HepG2 (cell line): ENCODE measurements around the gene LTB4R2. TPM values are rescaled to one million over a fixed set of nuclear protein-coding genes. Genes with fewer than 3 reads are reported as not detected.
A peak's percentile ranks its signal among the peaks of the same experiment; 100 is the strongest.

Experiments
- ARNT ChIP-seq: fragments of 450-650 bp; IDR thresholded peaks from 2 replicates; pipeline ENCODE4 v1.6.1; 2017
- CEBPB ChIP-seq: IDR thresholded peaks from 2 replicates; pipeline ENCODE4 v1.6.1; 2011; ENCODE audit warnings: low read depth, low read length, improper control_type of control experiment, borderline replicate concordance
- FOXJ3 ChIP-seq: sonication (generic); formaldehyde crosslinking; IDR thresholded peaks from 2 replicates; pipeline ENCODE4 v1.4.0; 2020; ENCODE audit warnings: missing genetic modification reagents, mild to moderate bottlenecking, borderline replicate concordance
- GATAD1 ChIP-seq: IDR thresholded peaks from 2 replicates; pipeline ENCODE4 v1.6.1; 2016; ENCODE audit warnings: missing genetic modification reagents, missing compliant biosample characterization
- HES4 ChIP-seq: sonication (generic); formaldehyde crosslinking; IDR thresholded peaks from 2 replicates; pipeline ENCODE4 v1.9.0; 2021; ENCODE audit warnings: mild to moderate bottlenecking, missing genetic modification reagents, borderline replicate concordance
- HNRNPUL1 ChIP-seq: fragments of 200-400 bp; formaldehyde crosslinking; IDR thresholded peaks from 2 replicates; pipeline ENCODE4 v1.6.1; 2017; ENCODE audit warnings: low read depth, mild to moderate bottlenecking, low read length, moderate library complexity
- KMT2A ChIP-seq: sonication (generic); formaldehyde crosslinking; IDR thresholded peaks from 2 replicates; pipeline ENCODE4 v1.4.0; 2020; ENCODE audit warnings: missing genetic modification reagents
- NAIF1 ChIP-seq: sonication (generic); formaldehyde crosslinking; IDR thresholded peaks from 2 replicates; pipeline ENCODE4 v1.5.0; 2020; ENCODE audit warnings: mild to moderate bottlenecking, missing genetic modification reagents, borderline replicate concordance
- NFE2 ChIP-seq: sonication (generic); formaldehyde crosslinking; IDR thresholded peaks from 2 replicates; pipeline ENCODE4 v1.4.0; 2020; ENCODE audit warnings: missing genetic modification reagents
- NR2F6 ChIP-seq, 2 experiments: IDR thresholded peaks; 2 replicates each; pipeline ENCODE4 v1.6.1; 2016; ENCODE audit warnings: antibody characterized with exemption in 1 of 2, mild to moderate bottlenecking in 1 of 2
- RXRB ChIP-seq: IDR thresholded peaks from 2 replicates; pipeline ENCODE4 v1.6.1; 2016; ENCODE audit warnings: borderline replicate concordance, missing genetic modification reagents, missing compliant biosample characterization
- SIN3A ChIP-seq: IDR thresholded peaks from 2 replicates; pipeline ENCODE4 v1.6.1; 2011; ENCODE audit warnings: low read depth, mild to moderate bottlenecking, control low read depth, low read length, borderline replicate concordance
- SIN3B ChIP-seq: fragments of 150-350 bp; IDR thresholded peaks from 2 replicates; pipeline ENCODE4 v1.6.1; 2014; ENCODE audit warnings: low read length
- SRY ChIP-seq: sonication (generic); formaldehyde crosslinking; IDR thresholded peaks from 2 replicates; pipeline ENCODE4 v1.8.0; 2022; ENCODE audit warnings: mild to moderate bottlenecking, missing genetic modification reagents
- ZMAT3 ChIP-seq: sonication (generic); formaldehyde crosslinking; conservative IDR thresholded peaks from 2 replicates; pipeline ENCODE4 v1.7.0; 2021; ENCODE audit warnings: missing genetic modification reagents
- ZNF512 ChIP-seq: sonication (generic); formaldehyde crosslinking; IDR thresholded peaks from 2 replicates; pipeline ENCODE4 v1.4.0; 2020; ENCODE audit warnings: mild to moderate bottlenecking, missing genetic modification reagents
- ZNF564 ChIP-seq: sonication (generic); formaldehyde crosslinking; IDR thresholded peaks from 2 replicates; pipeline ENCODE4 v1.8.1; 2023; ENCODE audit warnings: mild to moderate bottlenecking, missing genetic modification reagents
- ZNF598 ChIP-seq: sonication (generic); formaldehyde crosslinking; IDR thresholded peaks from 2 replicates; pipeline ENCODE4 v1.5.1; 2020; ENCODE audit warnings: mild to moderate bottlenecking, missing genetic modification reagents, borderline replicate concordance
- ZSCAN12 ChIP-seq: sonication (generic); formaldehyde crosslinking; IDR thresholded peaks from 2 replicates; pipeline ENCODE4 v1.9.0; 2021; ENCODE audit warnings: mild to moderate bottlenecking, missing genetic modification reagents
- polyA plus RNA-seq, 8 experiments: library from polyadenylated mRNA; depleted of rRNA in 3 of 8; stranded (reverse) in 7 of 8; unstranded in 1 of 8; fragments of >200 nt; fragmentation: Illumina TruSeq in 4 of 8; extraction: Trizol in 4 of 8; gene quantifications; 2 replicates each; pipeline versions ENCODE4 v1.2.1 to v1.2.3, GENCODE V29; 2011 to 2016; ENCODE audit warnings: low read depth in 4 of 8, missing spikeins in 1 of 8, mixed read lengths in 1 of 8; ENCODE audit not compliant: insufficient read depth in 1 of 8
- total RNA-seq, 5 experiments: library from RNA; depleted of rRNA; stranded (reverse); fragments of >200 nt; fragmentation: Illumina TruSeq; extraction: Trizol; gene quantifications; 2 replicates each; pipeline ENCODE4 v1.2.3, GENCODE V29; 2016; ENCODE audit warnings: low read depth in 1 of 5
- TF ChIP-seq, protein P1 (sequence below): sonication (generic); formaldehyde crosslinking; IDR thresholded peaks from 2 replicates; pipeline ENCODE4 v1.4.0; 2020; ENCODE audit warnings: missing genetic modification reagents
- TF ChIP-seq, protein P2 (sequence below): IDR thresholded peaks from 2 replicates; pipeline ENCODE4 v1.4.0; 2020; ENCODE audit warnings: mild to moderate bottlenecking, missing genetic modification reagents
- TF ChIP-seq, protein P3 (sequence below): sonication (generic); formaldehyde crosslinking; IDR thresholded peaks from 2 replicates; pipeline ENCODE4 v1.4.0; 2020; ENCODE audit warnings: mild to moderate bottlenecking, missing genetic modification reagents

LTB4R2 gene
- total and polyA plus RNA-seq, 2 of the 13 experiments (the other 11 are each of a cell fraction or from before 2014, with no cell fraction given), result 3.9 to 6.9 TPM

DNA sequence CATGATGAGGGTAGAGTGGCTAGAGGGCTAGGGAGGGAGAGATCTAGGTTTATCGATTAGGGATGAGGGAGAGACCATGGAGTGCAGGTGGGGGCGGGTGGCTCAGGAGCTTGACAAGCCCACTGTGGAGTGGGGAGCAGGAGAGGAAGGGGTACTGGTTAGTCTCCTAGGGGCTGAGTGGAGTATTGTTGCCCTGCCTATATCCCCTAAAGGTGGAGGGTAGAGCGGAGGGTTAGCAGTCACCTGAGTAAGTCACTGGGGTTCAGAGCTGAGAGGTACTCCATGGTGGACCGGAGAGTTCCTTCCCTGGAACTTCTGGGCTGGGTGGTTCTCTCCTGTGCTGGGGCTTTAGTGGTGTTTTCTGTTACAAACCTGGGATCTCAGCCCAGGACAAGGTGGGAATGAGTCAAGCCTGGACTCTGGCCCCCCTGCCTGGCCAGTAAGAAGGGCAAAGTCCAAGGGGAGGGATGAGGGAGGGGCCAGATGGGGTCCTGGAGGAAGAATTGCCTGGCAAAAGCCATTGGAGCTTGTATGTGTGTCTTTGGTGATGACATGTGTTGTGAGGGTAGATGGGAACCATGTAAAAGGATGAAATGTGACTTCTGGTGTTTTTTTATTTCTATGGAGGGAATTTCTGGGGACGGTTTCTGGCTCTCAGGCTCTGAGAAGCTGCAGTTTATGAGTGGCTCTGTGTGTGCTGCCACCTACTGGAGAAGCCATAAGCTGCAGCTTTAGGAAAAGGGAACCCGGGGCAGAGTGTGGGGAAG, 2.2 kb upstream of the LTB4R2 start, which contains the start of gene CIDEB (continued):
- TF ChIP-seq ZSCAN12 (CRISPR knock-in tag) (no peak), SRY (no peak), NR2F6 (IDR thresholded peaks at IDR 0.05) (0 out of 2 replicates have a peak, but pooled peaks have one; percentile 50), NR2F6 (CRISPR knock-in tag; IDR thresholded peaks at IDR 0.05) (peak; percentile 82), ZMAT3 (CRISPR knock-in tag) (peak; percentile 36), ZNF598 (CRISPR knock-in tag) (peak; percentile 1; the same call in 1 of the 2 replicates), ARNT (no peak), HNRNPUL1 (no peak), SIN3B (no peak; the same call in 1 of the 2 replicates), RXRB (peak; percentile 93), NAIF1 (no peak), SIN3A (peak; percentile 84), FOXJ3 (no peak), NFE2 (CRISPR knock-in tag) (no peak), CEBPB (peak; percentile 33; the same call in 1 of the 2 replicates), GATAD1 (CRISPR knock-in tag) (peak; percentile 90), ZNF564 (CRISPR knock-in tag) (no peak), ZNF512 (CRISPR knock-in tag) (no peak), HES4 (CRISPR knock-in tag) (peak; percentile 85), KMT2A (CRISPR knock-in tag) (peak; percentile 87)
- TF ChIP-seq, protein P1, sequence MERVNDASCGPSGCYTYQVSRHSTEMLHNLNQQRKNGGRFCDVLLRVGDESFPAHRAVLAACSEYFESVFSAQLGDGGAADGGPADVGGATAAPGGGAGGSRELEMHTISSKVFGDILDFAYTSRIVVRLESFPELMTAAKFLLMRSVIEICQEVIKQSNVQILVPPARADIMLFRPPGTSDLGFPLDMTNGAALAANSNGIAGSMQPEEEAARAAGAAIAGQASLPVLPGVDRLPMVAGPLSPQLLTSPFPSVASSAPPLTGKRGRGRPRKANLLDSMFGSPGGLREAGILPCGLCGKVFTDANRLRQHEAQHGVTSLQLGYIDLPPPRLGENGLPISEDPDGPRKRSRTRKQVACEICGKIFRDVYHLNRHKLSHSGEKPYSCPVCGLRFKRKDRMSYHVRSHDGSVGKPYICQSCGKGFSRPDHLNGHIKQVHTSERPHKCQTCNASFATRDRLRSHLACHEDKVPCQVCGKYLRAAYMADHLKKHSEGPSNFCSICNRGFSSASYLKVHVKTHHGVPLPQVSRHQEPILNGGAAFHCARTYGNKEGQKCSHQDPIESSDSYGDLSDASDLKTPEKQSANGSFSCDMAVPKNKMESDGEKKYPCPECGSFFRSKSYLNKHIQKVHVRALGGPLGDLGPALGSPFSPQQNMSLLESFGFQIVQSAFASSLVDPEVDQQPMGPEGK, result peak; percentile 99
- TF ChIP-seq, protein P2, sequence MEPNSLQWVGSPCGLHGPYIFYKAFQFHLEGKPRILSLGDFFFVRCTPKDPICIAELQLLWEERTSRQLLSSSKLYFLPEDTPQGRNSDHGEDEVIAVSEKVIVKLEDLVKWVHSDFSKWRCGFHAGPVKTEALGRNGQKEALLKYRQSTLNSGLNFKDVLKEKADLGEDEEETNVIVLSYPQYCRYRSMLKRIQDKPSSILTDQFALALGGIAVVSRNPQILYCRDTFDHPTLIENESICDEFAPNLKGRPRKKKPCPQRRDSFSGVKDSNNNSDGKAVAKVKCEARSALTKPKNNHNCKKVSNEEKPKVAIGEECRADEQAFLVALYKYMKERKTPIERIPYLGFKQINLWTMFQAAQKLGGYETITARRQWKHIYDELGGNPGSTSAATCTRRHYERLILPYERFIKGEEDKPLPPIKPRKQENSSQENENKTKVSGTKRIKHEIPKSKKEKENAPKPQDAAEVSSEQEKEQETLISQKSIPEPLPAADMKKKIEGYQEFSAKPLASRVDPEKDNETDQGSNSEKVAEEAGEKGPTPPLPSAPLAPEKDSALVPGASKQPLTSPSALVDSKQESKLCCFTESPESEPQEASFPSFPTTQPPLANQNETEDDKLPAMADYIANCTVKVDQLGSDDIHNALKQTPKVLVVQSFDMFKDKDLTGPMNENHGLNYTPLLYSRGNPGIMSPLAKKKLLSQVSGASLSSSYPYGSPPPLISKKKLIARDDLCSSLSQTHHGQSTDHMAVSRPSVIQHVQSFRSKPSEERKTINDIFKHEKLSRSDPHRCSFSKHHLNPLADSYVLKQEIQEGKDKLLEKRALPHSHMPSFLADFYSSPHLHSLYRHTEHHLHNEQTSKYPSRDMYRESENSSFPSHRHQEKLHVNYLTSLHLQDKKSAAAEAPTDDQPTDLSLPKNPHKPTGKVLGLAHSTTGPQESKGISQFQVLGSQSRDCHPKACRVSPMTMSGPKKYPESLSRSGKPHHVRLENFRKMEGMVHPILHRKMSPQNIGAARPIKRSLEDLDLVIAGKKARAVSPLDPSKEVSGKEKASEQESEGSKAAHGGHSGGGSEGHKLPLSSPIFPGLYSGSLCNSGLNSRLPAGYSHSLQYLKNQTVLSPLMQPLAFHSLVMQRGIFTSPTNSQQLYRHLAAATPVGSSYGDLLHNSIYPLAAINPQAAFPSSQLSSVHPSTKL, result peak; percentile 93
- TF ChIP-seq, protein P3, sequence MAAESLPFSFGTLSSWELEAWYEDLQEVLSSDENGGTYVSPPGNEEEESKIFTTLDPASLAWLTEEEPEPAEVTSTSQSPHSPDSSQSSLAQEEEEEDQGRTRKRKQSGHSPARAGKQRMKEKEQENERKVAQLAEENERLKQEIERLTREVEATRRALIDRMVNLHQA (CRISPR knock-in tag), result no peak
